Keratinocyte (primary cell): ENCODE results near the gene NEGR1. TPM values are rescaled to one million over a fixed set of nuclear protein-coding genes. Genes with fewer than 3 reads are reported as not detected.

Experiments used
- DNase-seq: peaks from one replicate; pipeline ENCODE4 v3.0.0-alpha.2; 2011; ENCODE audit warnings: low read depth, missing footprints, low spot score
- FAIRE-seq: peaks from 2 replicates; lab custom pipeline; 2011; peaks lifted over from hg19 to GRCh38; lab: Jason Lieb, UNC
- H2AFZ ChIP-seq: 2 replicates; pipeline ENCODE4 v1.6.0; 2012; ENCODE audit warnings: low read length, control low read depth, inconsistent platforms; ENCODE audit not compliant: control insufficient read depth
- H3K27ac ChIP-seq: 2 replicates; pipeline ENCODE4 v1.5.1; 2011; ENCODE audit warnings: low read length; ENCODE audit not compliant: control insufficient read depth, insufficient read depth
- H3K27me3 ChIP-seq: 3 replicates; pipeline ENCODE4 v1.6.0; 2011; ENCODE audit warnings: low read length; ENCODE audit not compliant: control insufficient read depth, insufficient read depth; ENCODE audit errors: extremely low read depth
- H3K36me3 ChIP-seq, 2 experiments: 2 replicates in 1 of 2; 3 replicates in 1 of 2; pipeline ENCODE4 v1.5.1; 2011; ENCODE audit warnings: low read length in 2 of 2, mild to moderate bottlenecking in 1 of 2; ENCODE audit not compliant: control insufficient read depth in 2 of 2, insufficient read depth in 2 of 2; ENCODE audit errors: extremely low read depth in 1 of 2
- H3K4me1 ChIP-seq: 3 replicates; pipeline ENCODE4 v1.5.1; 2011; ENCODE audit warnings: low read length; ENCODE audit not compliant: control insufficient read depth, insufficient read depth; ENCODE audit errors: extremely low read depth
- H3K4me2 ChIP-seq: 3 replicates; pipeline ENCODE4 v1.6.0; 2011; ENCODE audit warnings: low read depth, low read length; ENCODE audit not compliant: control insufficient read depth, insufficient read depth; ENCODE audit errors: extremely low read depth
- H3K4me3 ChIP-seq, 3 experiments: fragments of 200-600 bp in 1 of 3; sonication (generic) in 1 of 3; 2 replicates in 2 of 3; 3 replicates in 1 of 3; pipeline ENCODE4 v1.5.1; 2011 to 2016; ENCODE audit warnings: low read length in 3 of 3, mild to moderate bottlenecking in 3 of 3, control low read depth in 2 of 3, inconsistent platforms in 1 of 3, low read depth in 1 of 3, mixed read lengths in 1 of 3, mixed run types in 1 of 3, moderate library complexity in 1 of 3; ENCODE audit not compliant: control insufficient read depth in 2 of 3, insufficient read depth in 2 of 3; ENCODE audit errors: extremely low read depth in 1 of 3
- H3K79me2 ChIP-seq: 2 replicates; pipeline ENCODE4 v1.6.0; 2012; ENCODE audit warnings: low read length; ENCODE audit not compliant: control insufficient read depth, insufficient read depth
- H3K9ac ChIP-seq: 3 replicates; pipeline ENCODE4 v1.6.0; 2011; ENCODE audit warnings: low read length; ENCODE audit not compliant: control insufficient read depth, insufficient read depth; ENCODE audit errors: extremely low read depth
- H3K9me1 ChIP-seq: 3 replicates; pipeline ENCODE4 v1.6.0; 2011; ENCODE audit warnings: low read length; ENCODE audit not compliant: control insufficient read depth, insufficient read depth; ENCODE audit errors: extremely low read depth
- H3K9me3 ChIP-seq: 2 replicates; pipeline ENCODE4 v1.5.1; 2012; ENCODE audit warnings: low read depth, low read length; ENCODE audit not compliant: control insufficient read depth
- H4K20me1 ChIP-seq: 3 replicates; pipeline ENCODE4 v1.6.0; 2011; ENCODE audit warnings: low read length; ENCODE audit not compliant: control insufficient read depth, insufficient read depth; ENCODE audit errors: extremely low read depth
- CTCF ChIP-seq, 3 experiments: IDR thresholded peaks in 1 of 3; conservative IDR thresholded peaks in 1 of 3; optimal IDR thresholded peaks in 1 of 3; 2 replicates in 2 of 3; 3 replicates in 1 of 3; pipeline versions ENCODE3 to v1.5.1; 2011; ENCODE audit warnings: low read length in 3 of 3, mild to moderate bottlenecking in 3 of 3, moderate library complexity in 2 of 3, control low read depth in 1 of 3, inconsistent platforms in 1 of 3; ENCODE audit not compliant: insufficient read depth in 2 of 3; ENCODE audit errors: extremely low read depth in 1 of 3
- EZH2 ChIP-seq: IDR thresholded peaks from one replicate; pipeline ENCODE4 v1.6.1; 2012; ENCODE audit warnings: inconsistent platforms, mild to moderate bottlenecking, low read length, moderate library complexity
- dilution Hi-C: fragments of 300-500 bp; cut with MboI; formaldehyde crosslinking; loops from one replicate; pipeline ENCODE4 v1.7.0; 2020; ENCODE audit warnings: low sequenced_read_pairs; ENCODE audit not compliant: extremely low pct_ligation_motif_present
- polyA plus RNA-seq, 5 experiments: library from polyadenylated mRNA; depleted of rRNA in 3 of 5; stranded (reverse) in 3 of 5; stranded (forward) in 1 of 5; unstranded in 1 of 5; fragments of >200 nt; gene quantifications; 1 replicate in 1 of 5; 2 replicates in 3 of 5; 3 replicates in 1 of 5; pipeline versions ENCODE4 v1.2.1 to v1.2.3, GENCODE V29; 2011 to 2012; ENCODE audit warnings: missing spikeins in 2 of 5, low read depth in 1 of 5, low replicate concordance in 1 of 5

NEGR1 gene
- polyA plus RNA-seq, 1 donor (not counting 4 experiments of a cell fraction or from before 2014, with no cell fraction given) = 1.6 TPM

GRCh38 chr1:71839876-71840275, 442.5 kb downstream of the NEGR1 start:
- Histone ChIP-seq H3K36me3 (no peaks in the 10 kb centered on the region), H4K20me1 (no peaks in the 10 kb centered on the region), H2AFZ (no peak overlapping the region), H3K27me3 (no peaks in the 10 kb centered on the region), H3K9me3 (no peaks in the 10 kb centered on the region), H3K9me1 (no peaks in the 10 kb centered on the region), H3K79me2 (no peaks in the 10 kb centered on the region), H3K9ac (no peak overlapping the region), H3K4me3 (no peak overlapping the region), H3K27ac (no peak overlapping the region), H3K4me1 (no peaks in the 10 kb centered on the region), H3K4me2 (no peak overlapping the region)
- DNase-seq (no peak), FAIRE-seq (no peak)
- TF ChIP-seq EZH2 (no peak), CTCF (optimal IDR thresholded peaks at IDR 0.05 in 1 of 3, IDR thresholded peaks at IDR 0.05 in 1 of 3, conservative IDR thresholded peaks at IDR 0.05 in 1 of 3; ENCODE audit: extremely low read depth in 1 of 3, insufficient read depth in 2 of 3, low read length in 3 of 3) (no peak)
- dilution Hi-C loops = no loop called here

- H3K36me3 ChIP-seq = no peaks in the 10 kb centered on the region
- no peaks in the 10 kb centered on the region for H3K27me3 ChIP-seq
- no peak overlapping the region for H3K4me3 ChIP-seq
- H3K79me2 ChIP-seq = no peaks in the 10 kb centered on the region
- no peak overlapping the region for H3K9ac ChIP-seq
- dilution Hi-C loops = no loop called here
- DNase-seq (no peak), FAIRE-seq (no peak)
- H3K4me1 ChIP-seq = no peaks in the 10 kb centered on the region
- no peaks in the 10 kb centered on the region for H4K20me1 ChIP-seq
- no peak for TF ChIP-seq EZH2
- no peak for TF ChIP-seq CTCF (optimal IDR thresholded peaks at IDR 0.05 in 1 of 3, IDR thresholded peaks at IDR 0.05 in 1 of 3, conservative IDR thresholded peaks at IDR 0.05 in 1 of 3; ENCODE audit: extremely low read depth in 1 of 3, insufficient read depth in 2 of 3, low read length in 3 of 3)
- H3K9me1 ChIP-seq = no peaks in the 10 kb centered on the region
- no peak overlapping the region for H3K27ac ChIP-seq
- no peak overlapping the region for H3K4me2 ChIP-seq
- H3K9me3 ChIP-seq = no peaks in the 10 kb centered on the region
- no peak overlapping the region for H2AFZ ChIP-seq
Measured at GRCh38 chr1:71836904-71837303, 445.4 kb downstream of the NEGR1 start.
